ENCODE results near the gene EXOC3.

Gene EXOC3

GRCh38 chr5:440401-441201 lies 2.4 kb upstream of the EXOC3 start:
- no peak for DNase-seq

DNA sequence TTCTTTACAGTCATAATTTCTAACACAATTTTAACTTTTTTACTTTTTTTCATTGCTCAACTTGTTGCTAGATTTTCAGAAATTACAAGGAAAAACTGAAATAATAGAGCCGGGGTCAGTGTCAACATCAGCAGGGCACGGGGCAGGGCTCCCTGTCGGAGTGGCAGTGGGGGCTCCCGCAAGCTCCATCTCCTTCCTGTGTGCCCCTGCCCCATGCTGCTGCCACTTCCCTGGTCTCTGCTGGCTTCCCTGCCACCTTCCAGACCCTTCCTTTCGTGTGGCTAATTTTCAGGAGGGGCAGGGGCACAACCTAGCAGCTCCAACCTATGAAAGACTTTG lies 1.0 kb upstream of the EXOC3 start:
- DNase-seq = no peak

DNA sequence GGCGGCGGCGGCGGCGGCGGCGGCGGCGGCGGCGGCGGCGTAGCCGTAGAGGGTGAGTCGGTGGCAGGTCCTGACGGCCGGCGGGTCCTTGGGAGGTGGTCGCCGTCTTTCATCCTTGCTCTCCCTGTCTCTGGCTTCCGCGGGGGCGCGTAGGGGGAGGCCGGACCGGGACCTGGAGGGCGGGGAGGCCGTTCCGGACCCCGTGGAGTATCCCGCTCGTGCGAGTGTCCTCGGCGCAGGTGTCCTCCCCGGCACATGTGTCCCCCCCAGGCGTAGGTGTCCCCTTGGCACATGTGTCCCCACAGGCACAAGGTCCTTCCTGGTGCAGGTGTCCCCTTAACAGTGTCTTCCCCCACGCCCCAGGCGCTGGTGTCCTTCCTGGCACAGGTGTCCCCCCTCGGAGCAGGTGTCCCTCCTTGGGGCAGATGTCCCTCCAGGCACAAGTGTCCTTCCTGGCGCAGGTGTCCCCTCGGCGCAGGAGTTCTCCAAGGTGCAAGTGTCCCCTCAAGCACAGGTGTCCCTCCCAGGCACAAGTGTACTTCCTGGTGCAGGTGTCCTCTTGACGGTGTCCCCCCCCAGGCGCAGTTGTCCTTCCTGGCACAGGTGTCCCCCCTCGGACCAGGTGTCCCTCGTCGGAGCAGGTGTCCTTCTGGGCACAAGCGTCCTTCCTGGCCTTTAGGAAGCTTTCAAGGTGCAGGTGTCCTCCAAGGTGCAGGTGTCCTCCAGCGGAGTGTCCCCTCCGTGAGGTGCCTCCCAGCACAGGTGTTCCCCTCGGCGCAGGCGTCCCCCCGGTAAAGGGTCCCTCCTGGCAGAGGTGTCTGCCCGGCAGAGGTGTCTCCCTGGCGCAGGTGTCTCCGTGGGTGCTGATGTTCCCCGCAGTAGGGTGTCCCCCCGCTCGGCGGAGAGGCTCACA lies 519 bp downstream of the EXOC3 start:
- DNase-seq = peak; percentile 97

- no peak for DNase-seq
Observed at GRCh38 chr5:444226-444625, 1.2 kb downstream of the EXOC3 start.

DNA sequence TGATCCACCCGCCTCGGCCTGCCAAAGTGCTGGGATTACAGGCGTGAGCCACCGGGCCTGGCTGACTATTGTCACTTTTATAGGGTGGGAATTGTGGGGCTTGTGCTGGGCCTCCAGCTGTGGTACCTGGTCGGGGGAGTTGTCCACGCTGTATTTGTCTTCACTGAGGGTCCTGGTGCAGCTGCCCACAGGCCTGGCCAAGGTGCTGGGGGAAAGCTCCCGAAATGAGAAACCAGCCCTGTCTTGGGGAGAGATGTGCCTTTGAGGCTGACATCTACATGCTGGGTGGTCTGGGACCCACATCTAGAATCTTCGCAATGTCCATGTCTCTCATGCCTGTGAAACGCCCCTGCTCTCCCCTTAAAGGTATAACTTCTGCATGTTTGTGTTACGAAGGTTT lies 2.6 kb downstream of the EXOC3 start:
- no peak for DNase-seq

GRCh38 chr5:446066-446882 lies 3.3 kb downstream of the EXOC3 start:
- no peak for DNase-seq

DNA sequence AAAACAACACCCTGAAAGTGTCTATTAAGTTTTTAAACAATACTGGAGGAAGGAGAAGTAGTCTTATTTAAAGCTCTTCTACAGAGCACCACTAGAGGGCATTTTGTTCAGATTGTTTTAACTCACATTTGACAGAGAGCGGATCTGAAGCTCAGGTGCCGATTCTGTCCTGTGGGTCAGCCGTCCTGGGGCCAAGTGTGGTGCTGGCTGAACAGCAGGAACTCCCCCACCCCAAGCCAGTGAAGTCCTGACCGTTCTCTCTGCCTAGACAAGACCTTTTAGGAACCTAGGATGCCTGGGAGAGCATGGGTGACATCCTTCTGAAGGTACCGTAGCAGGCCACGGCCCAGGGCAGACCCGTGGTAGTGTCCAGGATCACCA lies 3.9 kb downstream of the EXOC3 start:
- DNase-seq = peak; percentile 73

DNA sequence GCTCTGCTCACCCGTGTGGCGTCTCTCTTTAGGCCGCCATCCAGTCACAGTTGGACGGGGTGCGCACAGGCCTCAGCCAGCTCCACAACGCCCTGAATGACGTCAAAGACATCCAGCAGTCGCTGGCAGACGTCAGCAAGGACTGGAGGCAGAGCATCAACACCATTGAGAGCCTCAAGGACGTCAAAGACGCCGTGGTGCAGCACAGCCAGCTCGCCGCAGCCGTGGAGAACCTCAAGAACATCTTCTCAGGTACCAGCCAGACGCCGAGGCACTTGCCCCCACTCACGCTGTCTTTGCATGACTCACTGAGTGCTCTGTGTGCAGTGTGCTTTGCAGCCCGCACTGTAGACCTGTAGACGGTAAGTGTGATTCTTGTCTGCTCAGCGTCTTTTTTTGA lies 4.5 kb downstream of the EXOC3 start:
- no peak for DNase-seq

DNA sequence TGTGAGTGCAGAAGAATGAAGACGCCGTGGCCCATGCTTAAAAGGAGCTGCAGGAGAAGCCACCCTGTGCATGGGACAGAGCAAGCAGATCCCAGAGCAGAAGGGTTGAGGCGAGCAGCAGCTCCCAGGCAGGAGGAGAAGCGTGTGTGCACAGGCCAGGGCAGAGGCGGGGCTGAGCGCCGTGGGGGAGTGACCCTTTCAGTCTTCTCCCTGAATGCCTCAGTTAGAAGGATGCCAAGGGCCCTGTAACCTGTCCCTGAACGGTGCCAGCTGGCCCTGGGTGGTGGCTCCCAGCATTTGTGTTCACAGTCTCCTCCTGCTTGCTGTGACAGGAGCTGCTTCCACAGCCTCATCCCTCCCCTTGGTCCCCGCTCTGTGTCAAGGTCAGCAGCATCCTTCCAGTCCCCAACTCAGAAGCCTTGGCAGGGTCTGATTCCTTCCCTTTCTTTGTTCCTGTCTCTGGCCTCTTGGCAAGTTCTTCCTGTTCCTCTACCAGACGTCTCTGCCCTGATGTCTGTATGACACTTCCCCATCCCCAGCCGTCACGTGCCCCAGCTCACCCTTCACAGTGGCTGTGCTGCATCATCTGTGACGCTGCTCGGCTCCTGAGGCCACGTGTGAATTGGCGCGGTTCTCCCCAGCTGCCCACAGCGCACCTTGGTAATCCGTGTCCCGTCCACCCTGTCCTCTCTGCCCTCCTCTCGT lies 5.2 kb downstream of the EXOC3 start:
- no peak for DNase-seq

DNA sequence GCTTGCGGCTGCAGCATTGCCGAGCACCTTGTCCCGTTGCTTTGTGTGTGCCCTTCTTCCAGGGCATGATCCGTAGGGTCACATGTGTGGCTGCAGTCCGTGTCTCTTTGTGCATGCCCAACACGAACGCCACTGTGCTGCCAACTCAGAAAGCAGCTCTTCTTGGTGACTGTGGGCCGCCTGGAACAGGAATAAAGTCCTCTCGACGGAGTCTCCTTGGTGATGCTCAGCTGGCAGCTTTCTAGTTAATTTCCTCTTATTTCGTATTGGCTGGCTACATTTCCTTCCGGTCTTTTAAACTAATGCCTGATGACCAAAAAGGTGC lies 5.8 kb downstream of the EXOC3 start:
- no peak for DNase-seq

GRCh38 chr5:449151-449550 lies 6.2 kb downstream of the EXOC3 start:
- DNase-seq = no peak

DNA sequence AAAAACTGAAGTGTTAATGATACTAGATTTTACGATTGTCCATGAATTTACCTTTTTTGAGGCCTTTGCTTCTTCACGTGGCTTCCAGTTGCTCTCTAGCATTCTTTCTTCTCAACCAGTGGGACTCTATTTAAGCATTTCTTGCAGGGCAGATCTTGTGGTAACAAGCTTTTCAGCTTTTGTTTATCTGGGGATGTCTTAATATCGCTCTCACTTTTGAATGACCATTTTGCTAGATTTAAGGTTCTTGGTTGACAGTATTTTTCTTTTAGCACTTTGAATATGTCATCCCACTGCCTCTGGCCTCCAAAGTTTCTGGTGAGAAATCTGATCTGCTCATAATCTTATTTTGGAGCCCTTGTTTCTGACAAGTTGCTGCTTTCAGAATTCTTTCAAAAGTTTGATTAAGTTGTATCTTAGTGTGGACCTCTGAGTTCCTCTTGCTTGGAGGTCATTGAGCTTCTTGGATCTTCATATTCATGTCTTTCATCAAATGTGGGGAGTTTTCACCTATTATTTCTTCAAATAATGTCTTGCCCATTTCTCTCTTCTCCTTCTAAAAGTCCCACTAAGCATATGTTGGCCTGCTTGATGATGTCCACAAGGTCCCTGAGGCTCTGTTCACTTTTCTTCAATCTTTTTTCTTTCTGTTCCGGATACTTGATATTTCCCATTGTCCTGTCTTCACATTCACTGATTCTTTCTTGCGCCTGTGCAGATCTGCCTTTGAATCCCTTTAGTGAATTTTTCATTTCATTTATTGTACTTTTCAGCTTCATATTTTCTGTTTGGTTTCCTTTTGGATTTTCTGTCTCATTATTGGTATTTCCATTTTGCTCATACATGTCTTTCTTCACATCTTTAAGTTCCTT lies 8.8 kb downstream of the EXOC3 start:
- no peak for DNase-seq

GRCh38 chr5:452978-453710 lies 10.2 kb downstream of the EXOC3 start:
- DNase-seq = no peak

GRCh38 chr5:453725-454481 lies 10.9 kb downstream of the EXOC3 start:
- no peak for DNase-seq

DNA sequence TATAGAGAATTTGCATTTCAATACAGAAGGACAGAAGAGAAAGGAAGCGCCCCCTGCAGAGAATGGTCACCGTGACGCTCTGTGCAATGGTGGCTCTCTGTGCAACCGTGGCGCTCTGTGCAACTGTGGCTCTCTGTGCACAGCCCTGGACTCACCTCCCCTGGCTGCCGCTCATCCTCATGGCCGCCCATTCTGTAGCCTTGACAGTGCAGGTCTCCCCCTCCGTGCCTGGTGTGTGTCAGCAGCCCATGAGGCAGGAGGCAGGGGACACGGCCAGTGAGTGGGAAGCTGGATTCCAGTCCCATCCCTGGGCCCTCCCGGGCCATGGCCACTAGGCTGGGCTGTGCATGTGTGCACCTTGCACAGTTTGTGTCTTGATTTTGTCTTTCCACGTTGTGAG lies 12.0 kb downstream of the EXOC3 start:
- DNase-seq = no peak

DNA sequence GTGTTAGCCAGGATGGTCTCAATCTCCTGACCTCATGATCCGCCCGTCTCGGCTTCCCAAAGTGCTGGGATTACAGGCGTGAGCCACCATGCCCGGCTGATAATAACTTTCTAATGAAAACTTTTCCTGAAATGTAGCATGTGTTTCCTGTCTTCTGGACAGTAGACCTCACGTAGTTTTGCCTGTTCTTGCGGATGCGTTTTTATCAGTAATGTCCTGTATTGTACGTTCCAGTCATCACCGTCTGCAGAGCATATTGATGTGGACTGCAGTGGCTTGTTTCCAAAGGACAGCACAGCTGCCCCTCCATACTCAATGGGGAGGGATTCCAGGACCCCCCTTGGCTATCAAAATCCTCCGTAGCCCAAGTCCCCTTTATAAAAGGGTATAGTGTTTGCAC lies 12.8 kb downstream of the EXOC3 start:
- DNase-seq = no peak

GRCh38 chr5:456351-457194 lies 13.6 kb downstream of the EXOC3 start:
- no peak for DNase-seq

DNA sequence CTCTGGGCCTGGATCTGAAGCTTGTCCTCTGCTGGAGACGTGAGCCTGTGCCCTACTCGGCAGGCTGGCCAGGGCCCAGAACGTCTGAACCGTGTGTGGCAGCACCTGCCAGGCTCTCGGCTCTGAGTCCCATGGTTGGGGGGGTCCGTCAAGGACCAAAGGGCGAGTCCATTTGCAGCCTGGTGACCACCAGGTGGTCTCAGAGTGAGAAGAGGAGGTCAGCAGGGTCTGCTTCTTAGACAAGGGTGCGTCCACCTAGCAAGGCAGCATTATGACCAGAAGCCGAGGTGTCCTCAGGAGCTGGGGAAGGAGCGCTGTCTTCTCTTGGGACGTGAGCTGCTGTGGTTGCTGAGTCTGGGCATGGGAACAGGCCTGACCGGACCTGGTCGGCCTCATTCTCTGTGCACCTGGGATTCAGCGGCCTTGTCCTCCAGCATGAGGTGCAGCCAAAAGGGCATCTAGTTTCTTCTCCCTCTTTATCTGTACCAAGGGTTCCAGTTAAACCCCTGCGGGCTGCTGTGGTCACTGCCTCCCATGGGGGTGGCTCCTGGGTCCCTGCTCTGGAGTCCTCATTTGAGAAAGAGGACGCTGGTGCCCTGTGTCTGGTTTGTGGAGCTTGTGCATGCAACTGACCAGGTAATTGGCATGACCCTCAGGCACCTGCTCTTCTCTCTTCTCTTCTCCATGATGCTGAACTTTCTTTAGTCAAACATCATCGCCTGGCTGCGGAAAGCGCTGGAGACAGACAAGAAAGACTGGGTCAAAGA lies 14.4 kb downstream of the EXOC3 start:
- DNase-seq = no peak

All from DMS53 (cell line).